ENCODE data around the gene C3orf70. TPM values are rescaled to one million over a fixed set of nuclear protein-coding genes. Genes with fewer than 3 reads are reported as not detected.

Gene C3orf70
- total RNA-seq, 1 donor from 2014 or later: 3.2 TPM

DNA sequence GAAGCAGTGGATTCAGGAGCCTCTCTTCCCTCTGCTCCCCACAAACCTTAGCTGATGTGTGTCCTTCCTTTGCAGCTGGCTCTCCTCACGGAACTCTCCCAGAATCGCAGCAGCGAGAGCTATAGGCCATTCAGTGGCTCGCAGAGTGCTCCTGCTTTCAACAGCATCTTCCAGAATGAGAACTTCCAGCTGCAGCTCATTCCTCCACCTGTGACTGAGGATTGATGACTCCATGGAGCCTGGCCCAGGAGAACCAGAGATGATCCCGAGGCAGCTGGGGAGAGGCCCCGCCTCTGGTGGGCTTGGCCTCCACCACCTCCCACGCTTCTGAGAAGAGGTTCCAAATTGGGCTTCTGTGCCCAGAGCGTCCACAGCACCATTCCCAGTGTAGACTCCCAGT is 101.1 kb downstream of the C3orf70 start:
- Mint-ChIP-seq H3K4me3 (no peak overlapping the region), H3K36me3 (peaks cover 76% of the 10 kb centered on the region), H3K27ac (no peak overlapping the region), H3K4me1 (no peaks in the 10 kb centered on the region), H3K9me3 (peaks cover 25% of the 10 kb centered on the region), H3K27me3 (ENCODE audit: low read depth) (no peaks in the 10 kb centered on the region)
- TF ChIP-seq, protein P1, sequence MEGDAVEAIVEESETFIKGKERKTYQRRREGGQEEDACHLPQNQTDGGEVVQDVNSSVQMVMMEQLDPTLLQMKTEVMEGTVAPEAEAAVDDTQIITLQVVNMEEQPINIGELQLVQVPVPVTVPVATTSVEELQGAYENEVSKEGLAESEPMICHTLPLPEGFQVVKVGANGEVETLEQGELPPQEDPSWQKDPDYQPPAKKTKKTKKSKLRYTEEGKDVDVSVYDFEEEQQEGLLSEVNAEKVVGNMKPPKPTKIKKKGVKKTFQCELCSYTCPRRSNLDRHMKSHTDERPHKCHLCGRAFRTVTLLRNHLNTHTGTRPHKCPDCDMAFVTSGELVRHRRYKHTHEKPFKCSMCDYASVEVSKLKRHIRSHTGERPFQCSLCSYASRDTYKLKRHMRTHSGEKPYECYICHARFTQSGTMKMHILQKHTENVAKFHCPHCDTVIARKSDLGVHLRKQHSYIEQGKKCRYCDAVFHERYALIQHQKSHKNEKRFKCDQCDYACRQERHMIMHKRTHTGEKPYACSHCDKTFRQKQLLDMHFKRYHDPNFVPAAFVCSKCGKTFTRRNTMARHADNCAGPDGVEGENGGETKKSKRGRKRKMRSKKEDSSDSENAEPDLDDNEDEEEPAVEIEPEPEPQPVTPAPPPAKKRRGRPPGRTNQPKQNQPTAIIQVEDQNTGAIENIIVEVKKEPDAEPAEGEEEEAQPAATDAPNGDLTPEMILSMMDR (IDR thresholded peaks at IDR 0.05; ENCODE audit: unreplicated experiment): no peak
- no peak for DNase-seq (ENCODE audit: low spot score in 2 of 2, unreplicated experiment in 2 of 2)

DNA sequence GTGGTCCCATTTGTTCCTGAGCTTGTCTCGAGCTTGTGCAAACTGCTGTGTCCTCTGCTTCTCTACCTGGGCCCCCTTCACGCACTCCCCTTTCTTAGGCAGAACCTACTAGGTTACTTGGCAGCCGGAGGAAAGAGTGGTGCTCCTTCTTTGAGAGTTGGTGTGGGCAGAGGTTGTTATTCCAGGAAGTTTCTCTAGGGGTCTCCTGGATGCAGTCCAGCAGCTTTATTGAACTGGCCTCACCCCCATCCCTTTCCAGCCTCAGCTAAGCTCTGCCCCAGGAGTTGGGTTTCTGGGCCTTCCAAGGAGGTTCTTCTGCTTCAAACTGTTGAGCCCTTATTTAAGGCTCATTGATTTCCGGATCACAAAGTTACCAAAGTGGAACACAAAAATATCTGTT is 103.2 kb downstream of the C3orf70 start:
- H3K4me1 Mint-ChIP-seq: peaks cover 13% of the 10 kb centered on the region
- H3K36me3 Mint-ChIP-seq: peaks cover 59% of the 10 kb centered on the region

DNA sequence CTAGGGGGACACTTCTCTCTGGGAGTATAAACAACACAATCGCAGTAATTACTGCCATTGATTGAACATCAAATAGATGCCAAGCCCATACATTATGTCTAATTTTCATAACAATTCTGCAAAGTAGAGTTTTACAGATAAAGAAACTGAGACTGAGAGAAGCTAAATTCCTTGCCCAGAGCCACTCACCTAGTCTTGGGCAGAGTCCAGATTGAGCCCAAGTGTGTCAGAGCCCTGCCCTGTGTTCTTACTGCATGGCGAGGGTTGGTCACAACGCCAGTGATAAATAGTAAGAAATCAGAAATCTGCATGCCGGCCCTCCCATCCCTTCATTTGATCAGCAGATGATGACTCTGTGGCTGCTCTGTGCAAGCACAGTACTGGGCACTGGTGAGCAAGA is 106.3 kb downstream of the C3orf70 start:
- peaks cover 31% of the 10 kb centered on the region for H3K36me3 Mint-ChIP-seq
- DNase-seq (ENCODE audit: low spot score in 2 of 2, unreplicated experiment in 2 of 2): no peak
- TF ChIP-seq, protein P1 (IDR thresholded peaks at IDR 0.05; ENCODE audit: unreplicated experiment): no peak
- no peaks in the 10 kb centered on the region for H3K9me3 Mint-ChIP-seq
- no peak overlapping the region for H3K4me3 Mint-ChIP-seq
- H3K4me1 Mint-ChIP-seq: peaks cover 15% of the 10 kb centered on the region
- H3K27ac Mint-ChIP-seq: no peak overlapping the region
- no peaks in the 10 kb centered on the region for H3K27me3 Mint-ChIP-seq (ENCODE audit: low read depth)

More for the DNA sequence above, 103.2 kb downstream of the C3orf70 start:
- Mint-ChIP-seq H3K27me3 (ENCODE audit: low read depth) (no peaks in the 10 kb centered on the region), H3K4me3 (no peak overlapping the region), H3K9me3 (peaks cover 6% of the 10 kb centered on the region), H3K27ac (no peak overlapping the region)
- TF ChIP-seq, protein P1 (IDR thresholded peaks at IDR 0.05; ENCODE audit: unreplicated experiment): no peak
- DNase-seq (ENCODE audit: low spot score in 2 of 2, unreplicated experiment in 2 of 2): no peak

DNA sequence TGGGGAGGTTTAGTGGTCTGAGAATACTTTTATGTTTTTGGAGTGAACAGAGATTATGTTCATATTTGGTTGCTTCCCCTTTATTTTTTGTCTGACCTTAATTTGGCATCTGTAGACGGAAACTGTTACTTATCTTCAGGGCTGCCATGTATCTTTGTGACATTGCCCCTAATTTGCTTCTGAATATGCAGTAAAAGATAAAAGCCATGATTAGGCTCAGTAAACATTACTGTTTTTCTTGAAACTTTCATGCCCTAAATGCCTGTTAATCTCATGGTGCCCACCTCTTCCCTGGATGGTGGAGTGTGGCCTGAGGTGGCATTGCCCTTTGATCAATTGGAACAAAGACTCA is 106.7 kb downstream of the C3orf70 start:
- Mint-ChIP-seq H3K27me3 (ENCODE audit: low read depth) (no peaks in the 10 kb centered on the region), H3K9me3 (no peaks in the 10 kb centered on the region), H3K4me3 (no peak overlapping the region), H3K4me1 (peaks cover 15% of the 10 kb centered on the region), H3K36me3 (peaks cover 28% of the 10 kb centered on the region), H3K27ac (peak overlapping the region; percentile 85)
- DNase-seq (ENCODE audit: low spot score in 2 of 2, unreplicated experiment in 2 of 2): no peak
- TF ChIP-seq, protein P1 (IDR thresholded peaks at IDR 0.05; ENCODE audit: unreplicated experiment): no peak

DNA sequence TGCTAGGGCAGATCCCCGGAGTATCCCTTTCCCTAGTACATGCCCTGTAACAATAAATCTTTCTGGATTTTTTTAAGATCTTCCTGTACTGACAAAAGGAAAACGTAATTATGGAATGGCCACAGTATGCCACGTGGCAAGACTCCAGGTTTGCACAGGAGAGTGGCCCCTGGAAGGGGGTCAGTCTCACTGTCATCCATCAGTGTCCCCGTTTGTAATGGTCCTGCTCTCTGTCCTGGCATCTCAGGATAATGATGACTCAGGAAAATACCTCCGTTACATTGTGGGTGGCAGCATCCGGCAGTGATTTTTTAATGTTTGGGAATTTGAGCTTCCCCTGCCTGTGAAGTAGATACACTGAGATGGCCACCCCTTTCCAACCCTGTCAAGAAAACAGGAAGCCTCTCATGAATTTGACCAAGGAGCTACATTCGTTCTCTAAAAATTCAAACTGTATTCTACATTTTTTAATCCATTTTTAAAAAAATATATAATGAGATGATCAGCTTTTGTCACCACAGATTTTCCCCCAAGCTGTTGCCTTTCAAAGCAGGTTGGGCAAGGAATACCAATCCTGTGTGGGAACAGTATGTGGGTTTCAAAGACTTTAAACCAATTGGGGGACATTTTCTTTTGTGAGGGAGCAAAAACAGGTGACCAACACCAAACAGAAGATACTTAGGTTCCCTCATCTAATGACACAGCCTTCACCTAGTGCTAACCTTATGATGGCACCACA is 110.4 kb downstream of the C3orf70 start:
- Mint-ChIP-seq H3K27ac (no peak overlapping the region), H3K4me1 (peaks cover 15% of the 10 kb centered on the region), H3K4me3 (no peak overlapping the region), H3K9me3 (peaks cover 24% of the 10 kb centered on the region), H3K27me3 (ENCODE audit: low read depth) (no peaks in the 10 kb centered on the region), H3K36me3 (peaks cover 15% of the 10 kb centered on the region)
- TF ChIP-seq, protein P1 (IDR thresholded peaks at IDR 0.05; ENCODE audit: unreplicated experiment): no peak
- no peak for DNase-seq (ENCODE audit: low spot score in 2 of 2, unreplicated experiment in 2 of 2)
